AG08396 (cell line): ENCODE measurements around the gene CFHR5.
"Not testable (repeated sequence)": the region's sequence is repeated elsewhere in the genome, so short reads cannot be mapped to it uniquely, and the experiment has no call there.

Source experiments
- DNase-seq: peaks from one replicate; pipeline ENCODE4 v3.0.0; 2012; ENCODE audit warnings: low spot score, mixed read lengths

CFHR5 gene

DNA sequence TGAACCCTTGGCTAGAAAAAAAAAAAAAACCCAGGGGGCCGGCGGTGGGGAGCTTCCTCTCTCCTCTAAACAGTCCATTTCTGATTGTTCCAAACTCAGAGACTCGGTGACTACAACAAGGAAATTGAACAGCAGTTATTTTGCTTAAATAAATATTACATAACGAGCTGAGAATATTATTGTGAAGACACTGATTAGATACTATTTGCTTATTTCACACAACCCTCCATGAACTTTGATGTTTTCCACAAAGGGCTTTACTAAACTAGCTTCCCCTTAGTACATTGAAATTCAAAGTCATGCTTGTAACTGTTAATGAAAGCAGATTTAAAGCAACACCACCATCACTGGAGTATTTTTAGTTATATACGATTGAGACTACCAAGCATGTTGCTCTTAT is at the start of gene CFHR5:
Gene CFHR5 (plus strand): TSS at position 279 of the 400 bp plus-strand sequence. CDS start 109 bp downstream, at position 388.
- DNase-seq, result no peak

GRCh38 chr1:196932853-196933252 is 44.5 kb upstream of the CFHR5 start:
- not testable (repeated sequence) for DNase-seq

GRCh38 chr1:196933531-196934189 is 43.7 kb upstream of the CFHR5 start:
- DNase-seq, result no peak

DNA sequence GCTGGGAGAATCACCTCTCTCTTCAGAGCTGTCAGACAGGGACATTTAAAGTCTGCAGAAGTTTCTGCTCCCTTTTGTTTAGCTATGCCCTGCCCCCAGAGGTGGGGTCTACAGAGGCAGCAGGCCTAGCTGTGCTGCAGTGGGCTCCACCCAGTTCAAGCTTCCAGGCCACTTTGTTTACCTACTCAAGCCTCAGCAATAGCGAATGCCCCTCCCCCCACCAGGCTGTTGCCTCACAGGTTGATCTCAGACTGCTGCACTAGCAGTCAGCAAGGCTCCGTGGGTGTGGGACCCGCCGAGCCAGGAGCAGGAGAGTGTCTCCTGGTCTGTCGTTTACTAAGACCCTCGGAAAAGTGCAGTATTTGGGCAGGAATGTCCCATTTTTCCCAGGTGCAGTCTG is 35.9 kb upstream of the CFHR5 start:
- not testable (repeated sequence) for DNase-seq

DNA sequence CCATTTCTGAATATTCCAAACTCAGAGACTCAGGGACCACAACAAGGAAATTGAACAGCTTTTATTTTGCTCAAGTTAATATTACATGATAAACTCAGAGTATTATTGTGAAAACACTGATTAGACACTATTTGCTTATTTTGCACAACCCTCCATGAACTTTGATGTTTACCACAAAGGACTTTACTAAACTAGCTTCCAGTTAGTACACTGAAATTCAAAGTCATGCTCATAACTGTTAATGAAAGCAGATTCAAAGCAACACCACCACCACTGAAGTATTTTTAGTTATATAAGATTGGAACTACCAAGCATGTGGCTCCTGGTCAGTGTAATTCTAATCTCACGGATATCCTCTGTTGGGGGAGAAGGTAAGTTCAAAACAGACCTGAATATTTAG is 33.8 kb upstream of the CFHR5 start, which contains the start of gene CFHR2:
Gene CFHR2 (plus strand): TSS at position 171 of the 400 bp plus-strand sequence. CDS start 143 bp downstream, at position 314.
- not testable (repeated sequence) for DNase-seq

GRCh38 chr1:196951711-196952394 is 25.5 kb upstream of the CFHR5 start:
- peak; percentile 5 for DNase-seq

- no peak for DNase-seq
Observed at GRCh38 chr1:196954778-196955177, 22.6 kb upstream of the CFHR5 start.

- DNase-seq, result no peak
Observed at GRCh38 chr1:196955926-196956325, 21.4 kb upstream of the CFHR5 start.

GRCh38 chr1:196960854-196961253 is 16.5 kb upstream of the CFHR5 start:
- DNase-seq, result no peak

GRCh38 chr1:196970182-196970581 is 7.2 kb upstream of the CFHR5 start:
- DNase-seq, result no peak

GRCh38 chr1:196976278-196976677 is 1.1 kb upstream of the CFHR5 start:
- DNase-seq, result no peak

- no peak for DNase-seq
Observed at GRCh38 chr1:196980859-196981258, 3.5 kb downstream of the CFHR5 start.

GRCh38 chr1:196982247-196982646 is 4.9 kb downstream of the CFHR5 start:
- not testable (repeated sequence) for DNase-seq

DNA sequence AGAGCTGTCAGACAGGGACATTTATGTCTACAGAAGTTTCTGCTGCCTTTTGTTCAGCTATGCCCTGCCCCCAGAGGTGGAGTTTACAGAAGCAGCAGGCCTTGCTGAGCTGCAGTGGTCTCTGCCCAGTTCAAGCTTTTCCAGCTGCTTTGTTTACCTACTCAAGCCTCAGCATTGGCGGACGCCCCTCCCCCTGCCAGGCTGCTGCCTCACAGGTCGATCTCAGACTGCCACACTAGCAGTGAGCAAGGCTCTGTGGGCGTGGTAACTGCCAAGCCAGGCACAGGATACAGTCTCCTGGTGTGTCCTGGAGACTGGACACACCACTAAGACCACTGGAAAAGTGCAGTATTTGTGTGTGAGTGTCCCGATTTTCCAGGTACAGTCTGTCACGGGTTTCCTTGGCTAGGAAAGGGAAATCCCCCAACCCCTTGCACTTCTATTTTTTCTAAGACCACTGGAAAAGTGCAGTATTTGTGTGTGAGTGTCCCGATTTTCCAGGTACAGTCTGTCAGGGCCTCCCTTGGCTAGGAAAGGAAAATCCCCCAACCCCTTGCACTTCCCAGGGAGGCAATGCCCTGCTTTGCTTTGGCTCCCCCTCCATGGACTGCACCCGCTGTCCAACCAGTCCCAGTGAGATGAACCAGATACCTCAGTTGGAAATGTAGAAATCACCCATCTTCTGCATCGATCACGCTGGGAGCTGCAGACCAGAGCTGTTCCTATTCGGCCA is 14.7 kb downstream of the CFHR5 start:
- DNase-seq, result not testable (repeated sequence)

DNA sequence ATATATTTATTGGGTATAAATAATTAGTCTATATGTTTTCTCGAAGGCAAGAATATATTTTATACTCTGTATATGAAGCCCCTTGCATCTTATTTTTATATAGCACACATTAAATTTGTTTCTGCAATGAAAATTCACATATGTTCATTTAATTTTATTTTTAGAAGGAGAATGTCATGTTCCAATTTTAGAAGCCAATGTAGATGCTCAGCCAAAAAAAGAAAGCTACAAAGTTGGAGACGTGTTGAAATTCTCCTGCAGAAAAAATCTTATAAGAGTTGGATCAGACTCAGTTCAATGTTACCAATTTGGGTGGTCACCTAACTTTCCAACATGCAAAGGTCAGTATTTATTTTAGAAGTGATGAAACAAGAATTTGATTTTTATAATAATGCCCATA is 16.6 kb downstream of the CFHR5 start:
- DNase-seq, result no peak

DNA sequence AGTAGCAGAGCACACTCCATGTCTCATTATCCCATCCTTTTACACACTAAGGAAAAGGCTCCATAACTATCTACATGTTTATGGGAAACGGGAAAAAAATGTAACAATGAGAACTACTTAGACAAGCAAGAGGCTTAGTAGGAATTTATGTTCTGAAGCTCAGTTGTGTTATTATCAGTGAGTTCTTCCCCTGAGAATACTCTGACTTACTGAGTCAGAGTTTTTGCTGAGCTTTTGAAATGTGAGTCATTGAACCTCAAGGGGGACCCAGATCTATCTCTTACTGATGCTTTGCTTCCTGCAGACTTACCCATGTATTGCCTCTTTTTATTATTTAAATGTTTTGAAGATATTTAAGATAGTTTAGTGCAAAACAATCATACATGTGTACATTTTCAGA is 20.1 kb downstream of the CFHR5 start:
- DNase-seq, result peak; percentile 21

GRCh38 chr1:197001828-197002227 is 24.5 kb downstream of the CFHR5 start:
- no peak for DNase-seq

- DNase-seq, result no peak
Observed at GRCh38 chr1:197003132-197003531, 25.8 kb downstream of the CFHR5 start.

- DNase-seq, result no peak
Observed at GRCh38 chr1:197008861-197009260, 31.5 kb downstream of the CFHR5 start.

GRCh38 chr1:197011614-197012013 is 34.3 kb downstream of the CFHR5 start:
- DNase-seq, result no peak

DNA sequence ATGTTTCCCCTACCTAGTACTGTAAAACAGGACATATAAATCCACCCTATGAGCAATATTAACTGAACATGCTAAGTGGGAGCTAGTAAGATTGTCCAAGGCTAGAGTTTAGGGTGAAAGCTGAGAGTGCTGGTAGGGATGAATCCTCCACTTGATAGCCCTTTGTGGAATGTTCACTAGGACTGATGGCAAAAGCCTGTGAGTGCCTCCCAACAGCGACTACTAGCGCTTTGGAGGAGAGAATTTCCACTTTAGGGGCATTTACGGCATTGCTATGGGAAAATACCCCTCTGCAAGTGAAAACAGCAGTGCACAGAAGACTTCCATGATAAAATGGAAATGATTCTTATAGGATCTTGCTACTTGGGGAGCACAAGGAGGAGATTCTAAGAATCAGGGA is 35.9 kb downstream of the CFHR5 start:
- no peak for DNase-seq

- DNase-seq, result no peak
Observed at GRCh38 chr1:197016751-197017150, 39.4 kb downstream of the CFHR5 start.
